Fibroblast of skin of scalp (primary cell): ENCODE results near the gene SPATA2.
A peak's percentile ranks its signal among the peaks of the same experiment; 100 is the strongest.

Experiments
- DNase-seq: peaks from one replicate; pipeline ENCODE4 v3.0.0-alpha.2; 2013

The SPATA2 gene

DNA sequence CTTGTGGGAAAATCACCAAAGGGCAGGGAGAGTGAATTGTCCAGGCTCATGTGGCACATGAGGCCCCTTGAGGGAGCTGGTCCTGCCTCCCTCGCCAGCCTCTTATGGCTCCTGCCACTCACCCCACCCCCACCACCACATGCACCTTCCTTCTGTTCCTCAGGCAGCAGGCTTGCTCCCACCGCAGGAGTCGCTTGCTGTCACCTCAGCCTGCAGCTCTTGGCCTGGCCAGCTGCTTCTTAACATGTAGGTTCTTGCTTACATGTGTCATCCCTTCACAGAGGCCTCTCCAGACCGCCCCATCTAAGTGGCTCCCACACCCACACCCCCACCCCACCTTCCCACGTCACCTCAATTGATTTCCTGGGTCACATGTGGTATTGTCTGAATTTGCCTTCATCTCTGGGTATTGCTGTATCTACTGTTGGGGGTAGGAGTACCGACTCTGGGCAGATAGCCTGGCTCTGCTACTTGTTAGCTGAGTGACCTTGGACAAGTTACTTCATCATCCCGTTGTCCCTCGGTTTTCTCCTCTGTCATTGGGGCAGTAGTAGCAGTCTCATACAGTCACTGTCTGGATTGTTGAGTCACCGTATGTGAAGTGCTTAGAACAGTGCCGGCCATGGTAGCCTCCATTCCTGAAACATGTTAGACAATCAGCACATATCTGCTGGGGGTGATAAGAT is 61.0 kb downstream of the SPATA2 start:
- DNase-seq = no peak

DNA sequence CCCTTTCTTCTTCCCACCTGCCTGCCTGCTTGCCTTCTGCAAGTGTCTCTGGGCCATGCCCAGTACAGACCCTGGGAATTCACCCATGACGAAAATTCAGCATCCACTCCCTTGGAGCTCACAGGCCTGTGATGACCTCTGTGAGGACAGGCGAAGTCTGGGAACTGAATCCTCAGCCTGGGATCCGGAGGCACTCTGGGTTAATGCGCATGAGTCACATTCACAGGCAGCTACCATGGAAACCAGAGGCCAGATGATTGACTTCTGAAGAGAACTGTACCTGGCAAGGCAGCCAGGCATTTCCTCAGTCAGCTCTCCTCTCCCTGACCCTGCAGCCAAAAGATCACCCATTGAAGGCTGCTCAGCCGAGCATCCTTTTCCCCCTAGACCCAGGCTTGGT is 61.7 kb downstream of the SPATA2 start:
- peak; percentile 37 for DNase-seq
